OCI-LY1 (cell line): ENCODE results near the gene RECQL5.

Source experiments
- CTCF ChIP-seq: fragments of 200-600 bp; sonication (generic), shearing (Covaris generic); IDR thresholded peaks from 2 replicates; pipeline ENCODE4 v1.5.1; 2017; ENCODE audit warnings: mild to moderate bottlenecking, antibody characterized with exemption, low read length, moderate library complexity, mixed read lengths
- EZH2 ChIP-seq: fragments of 200-600 bp; sonication (generic), shearing (Covaris generic); IDR thresholded peaks from 2 replicates; pipeline ENCODE4 v1.8.0; 2017; ENCODE audit warnings: borderline replicate concordance, mixed run types, mild to moderate bottlenecking, antibody characterized with exemption, low read length, moderate library complexity, mixed read lengths

- no peak for TF ChIP-seq CTCF
- TF ChIP-seq EZH2 = no peak
Observed at GRCh38 chr17:75621489-75621888, 45.5 kb downstream of the RECQL5 start.
